ENCODE results near the gene MRPL33.

MRPL33 gene

GRCh38 chr2:27810455-27810854 lies 38.9 kb downstream of the MRPL33 start:
- no peak for DNase-seq

- DNase-seq = no peak
These were observed 40.2 kb downstream of the MRPL33 start for GRCh38 chr2:27811768-27812167.

GRCh38 chr2:27814758-27815157 lies 43.2 kb downstream of the MRPL33 start:
- no peak for DNase-seq

DNA sequence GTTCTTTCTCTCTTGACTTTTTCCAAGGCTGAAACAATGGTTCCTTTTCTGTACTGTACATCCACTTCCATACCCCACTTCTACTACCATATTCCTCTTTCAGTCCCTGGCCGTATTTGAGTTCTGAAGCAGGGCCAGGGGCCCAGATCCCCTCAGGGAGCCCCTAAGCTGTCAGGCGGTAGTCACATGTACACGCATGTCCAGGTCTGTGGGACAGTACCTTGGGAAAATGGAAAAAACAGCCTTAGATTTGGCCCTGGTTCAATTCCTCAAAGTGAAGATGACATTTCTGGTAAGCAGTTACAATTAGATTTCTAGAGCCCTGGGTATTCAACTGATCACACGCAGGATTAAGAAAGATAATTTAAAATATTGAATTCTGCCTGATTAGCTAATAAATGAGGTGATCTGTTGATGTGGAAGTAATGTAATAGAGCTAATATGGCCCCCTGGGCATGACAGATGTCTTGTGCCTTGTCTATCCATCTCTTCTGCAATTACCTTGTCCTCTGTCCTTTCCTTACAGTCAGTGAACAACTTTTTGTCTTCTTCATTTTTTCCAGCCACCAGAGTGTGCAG lies 44.4 kb downstream of the MRPL33 start:
- no peak for DNase-seq

DNA sequence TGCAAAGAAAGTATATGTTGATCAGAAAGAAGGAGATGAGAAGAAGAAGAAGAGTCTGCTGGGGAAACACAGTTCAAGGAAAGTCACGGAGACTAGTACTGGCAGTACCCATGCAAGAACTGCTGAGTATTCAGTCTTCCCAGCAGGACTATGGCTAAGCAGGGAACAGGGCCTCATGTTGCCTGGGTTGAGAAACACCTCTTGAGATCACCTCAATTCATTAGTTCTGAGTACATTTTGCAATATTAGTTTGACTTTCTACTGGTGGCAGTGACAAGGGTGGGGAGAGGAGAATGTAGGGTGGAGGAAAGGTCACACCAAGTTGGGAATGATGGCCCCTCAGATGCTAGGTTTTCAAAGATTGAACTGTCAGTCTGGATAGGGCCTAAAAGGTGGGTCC lies 50.5 kb downstream of the MRPL33 start:
- DNase-seq = no peak

- no peak for DNase-seq
These were observed 51.6 kb downstream of the MRPL33 start for GRCh38 chr2:27823135-27823534.

- no peak for DNase-seq
These were observed 52.0 kb downstream of the MRPL33 start for GRCh38 chr2:27823569-27823968.

DNA sequence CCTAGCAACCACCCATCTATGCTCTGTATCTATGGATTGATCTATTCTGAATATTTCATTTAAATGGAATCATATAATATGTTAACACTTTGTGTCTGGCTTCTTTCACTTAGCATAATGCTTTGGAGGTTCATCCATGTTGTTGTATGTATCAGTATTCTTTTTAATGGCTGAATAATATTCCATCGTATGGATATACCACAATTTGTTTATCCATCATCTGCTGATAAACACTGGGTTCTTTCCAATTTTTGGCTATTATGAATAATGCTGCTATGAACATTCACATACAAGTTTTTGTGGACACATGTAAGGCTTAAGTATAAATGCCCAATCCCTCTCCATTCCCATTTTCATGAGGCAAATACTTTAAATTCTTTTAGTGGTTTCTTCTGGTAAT lies 52.9 kb downstream of the MRPL33 start:
- no peak for DNase-seq

DNA sequence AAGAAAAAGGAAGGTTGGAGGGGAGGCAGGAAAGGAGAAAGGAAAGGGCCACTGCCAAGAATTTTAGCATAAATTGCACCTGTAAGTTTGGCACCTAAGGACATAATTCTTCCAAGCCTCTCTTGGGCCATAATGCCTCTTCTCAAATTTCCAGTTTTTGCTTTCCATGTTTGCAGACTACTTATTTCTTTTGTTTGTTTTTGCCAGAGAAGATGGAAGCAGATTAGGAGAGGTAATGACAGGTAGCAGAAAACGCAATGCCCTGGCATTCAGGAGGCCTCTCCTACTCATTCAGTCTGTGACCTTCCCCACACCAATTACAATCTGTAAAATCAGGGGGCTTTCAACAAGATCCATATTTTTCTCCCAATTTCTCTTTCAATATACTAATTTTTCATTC lies 56.8 kb downstream of the MRPL33 start:
- no peak for DNase-seq
